ENCODE results near the gene DCAF17.

GRCh38 chr2:171523088-171524017 lies 89.3 kb downstream of the DCAF17 start:
- TF ChIP-seq CTCF (IDR thresholded peaks at IDR 0.05; ENCODE audit: poor library complexity, severe bottlenecking) (no peak), EP300 (conservative IDR thresholded peaks at IDR 0.05; ENCODE audit: poor library complexity, severe bottlenecking) (no peak), MXI1 (conservative IDR thresholded peaks at IDR 0.05; ENCODE audit: poor library complexity, severe bottlenecking) (peak; percentile 23), EZH2 (IDR thresholded peaks at IDR 0.05; ENCODE audit: borderline replicate concordance, insufficient read depth, low read length, poor library complexity, severe bottlenecking) (peak; percentile 5), RAD21 (conservative IDR thresholded peaks at IDR 0.05) (no peak), POLR2AphosphoS5 (IDR thresholded peaks at IDR 0.05) (no peak), REST (IDR thresholded peaks at IDR 0.05; ENCODE audit: borderline replicate concordance) (no peak), TAF1 (IDR thresholded peaks at IDR 0.05; ENCODE audit: low read depth) (no peak)
